Activated CD4-positive, alpha-beta T cell treated with anti-CD3 and anti-CD28 coated beads, Interleukin-2, amount 10 ng/mL, durations not matched to agents 7 days and 5 days (primary cell): ENCODE data around the gene LTBP4. TPM values are rescaled to one million over a fixed set of nuclear protein-coding genes. Genes with fewer than 3 reads are reported as not detected.
A peak's percentile ranks its signal among the peaks of the same experiment; 100 is the strongest.
"Not testable (repeated sequence)": the region's sequence is repeated elsewhere in the genome, so short reads cannot be mapped to it uniquely, and the experiment has no call there.

Experiments
- CTCF ChIA-PET: fragments of 350-600 bp; sonication (Branson Sonifier 250); formaldehyde crosslinking; loops from one replicate; lab custom pipeline; 2021; ENCODE audit warnings: antibody characterized with exemption; lab: Charles Lee
- POLR2A ChIA-PET: fragments of 350-600 bp; sonication (Branson Sonifier 250); formaldehyde crosslinking; loops from one replicate; lab custom pipeline; 2021; ENCODE audit warnings: antibody characterized with exemption; lab: Charles Lee
- DNase-seq: peaks from one replicate; pipeline ENCODE4 v3.0.0-alpha.2; 2020
- H3K27ac Mint-ChIP-seq: one replicate; pipeline ENCODE4 v1.8.0; 2021; ENCODE audit warnings: mild to moderate bottlenecking, moderate library complexity, mixed read lengths
- H3K27me3 Mint-ChIP-seq: one replicate; pipeline ENCODE4 v1.8.0; 2021; ENCODE audit warnings: mixed read lengths
- H3K36me3 Mint-ChIP-seq: one replicate; pipeline ENCODE4 v1.8.0; 2021; ENCODE audit warnings: low read depth, mixed read lengths
- H3K4me1 Mint-ChIP-seq: one replicate; pipeline ENCODE4 v1.8.0; 2021; ENCODE audit warnings: mixed read lengths
- H3K4me3 Mint-ChIP-seq: one replicate; pipeline ENCODE4 v1.8.0; 2021; ENCODE audit warnings: mild to moderate bottlenecking, moderate library complexity, mixed read lengths
- H3K9me3 Mint-ChIP-seq: one replicate; pipeline ENCODE4 v1.8.0; 2021; ENCODE audit warnings: mixed read lengths
- total RNA-seq, 2 experiments: library from RNA; stranded (reverse); gene quantifications; one replicate each; pipeline ENCODE4 v1.2.3, GENCODE V29; 2021

The LTBP4 gene
- total RNA-seq, 2 experiments from 2014 or later = 71.3 to 75.7 TPM

DNA sequence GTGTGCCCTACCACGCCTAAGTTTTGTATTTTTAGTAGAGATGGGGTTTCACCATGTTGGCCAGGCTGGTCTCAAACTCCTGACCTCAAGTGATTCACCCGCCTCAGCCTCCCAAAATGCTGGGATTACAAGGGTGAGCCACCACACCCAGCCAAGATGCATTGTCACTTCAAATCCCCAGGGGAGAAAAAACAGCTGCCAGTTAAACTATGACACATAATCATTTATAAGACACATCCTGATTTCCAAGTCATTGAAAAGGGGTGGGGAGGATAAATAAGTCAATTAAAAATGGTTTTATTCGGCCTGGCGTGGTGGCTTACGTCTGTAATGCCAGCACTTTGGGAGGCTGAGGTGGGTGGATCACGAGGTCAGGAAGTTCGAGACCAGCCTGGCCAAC is 54.5 kb downstream of the LTBP4 start:
- not testable (repeated sequence) for DNase-seq, H3K4me1 Mint-ChIP-seq, H3K4me3 Mint-ChIP-seq, H3K27me3 Mint-ChIP-seq, H3K9me3 Mint-ChIP-seq, H3K36me3 Mint-ChIP-seq, H3K27ac Mint-ChIP-seq
- ChIA-PET CTCF (interaction anchor here (0.7 to 2.9 kb wide), 2 partner anchors 37 to 151 kb away, joined by 3 to 9 read pairs; no protein-coding TSS in a partner anchor), POLR2A (interaction anchor here (0.7 kb wide), 1 partner anchor 926 kb away, joined by 3 read pairs; no protein-coding TSS in a partner anchor)

GRCh38 chr19:40658031-40658430 is 56.9 kb downstream of the LTBP4 start:
- Mint-ChIP-seq H3K4me3 (no peak overlapping the region), H3K4me1 (peaks cover 8% of the 10 kb centered on the region), H3K27me3 (no peaks in the 10 kb centered on the region), H3K9me3 (no peaks in the 10 kb centered on the region), H3K27ac (no peak overlapping the region), H3K36me3 (no peaks in the 10 kb centered on the region)
- ChIA-PET CTCF (interaction anchor here (1.1 to 2.9 kb wide), 3 partner anchors 23 to 149 kb away, joined by 4 to 9 read pairs (median 7); partner anchors contain the start of gene SNRPA), POLR2A (no interaction called here)
- no peak for DNase-seq

DNA sequence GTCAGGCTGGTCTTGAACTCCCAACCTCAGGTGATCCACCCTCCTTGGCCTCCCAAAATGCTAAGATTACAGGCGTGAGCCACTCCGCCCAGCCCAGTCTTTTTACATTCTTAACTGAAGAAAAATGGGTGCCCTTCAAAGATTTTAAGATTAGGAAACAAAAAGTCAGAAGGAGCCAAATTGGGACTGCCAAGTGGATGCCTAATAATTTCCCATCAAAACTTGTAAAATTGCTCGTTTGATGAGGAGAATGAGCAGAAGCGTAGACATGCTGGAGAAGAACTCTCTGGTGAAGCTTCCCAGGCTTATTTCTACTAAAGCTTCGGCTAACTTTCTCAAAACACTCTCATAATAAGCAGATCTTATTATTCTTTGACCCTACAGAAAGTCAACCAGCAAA is 57.9 kb downstream of the LTBP4 start:
- POLR2A ChIA-PET = no interaction called here
- Mint-ChIP-seq H3K9me3 (no peaks in the 10 kb centered on the region), H3K4me3 (no peak overlapping the region)

GRCh38 chr19:40659566-40659965 is 58.4 kb downstream of the LTBP4 start:
- DNase-seq = no peak
- ChIA-PET POLR2A (no interaction called here), CTCF (interaction anchor here (0.5 to 1.7 kb wide), 2 partner anchors 31 to 148 kb away, joined by 4 to 6 read pairs; no protein-coding TSS in a partner anchor)
- Mint-ChIP-seq H3K4me3 (no peak overlapping the region), H3K4me1 (peaks cover 16% of the 10 kb centered on the region), H3K36me3 (no peaks in the 10 kb centered on the region), H3K27ac (no peak overlapping the region), H3K9me3 (no peaks in the 10 kb centered on the region), H3K27me3 (no peaks in the 10 kb centered on the region)

More for the DNA sequence above, 57.9 kb downstream of the LTBP4 start:
- no peaks in the 10 kb centered on the region for H3K27me3 Mint-ChIP-seq
- peaks cover 16% of the 10 kb centered on the region for H3K4me1 Mint-ChIP-seq
- DNase-seq = no peak
- CTCF ChIA-PET = no interaction called here
- H3K36me3 Mint-ChIP-seq = no peaks in the 10 kb centered on the region
- no peak overlapping the region for H3K27ac Mint-ChIP-seq

- peaks cover 16% of the 10 kb centered on the region for H3K4me1 Mint-ChIP-seq
- H3K27me3 Mint-ChIP-seq = no peaks in the 10 kb centered on the region
- no peaks in the 10 kb centered on the region for H3K36me3 Mint-ChIP-seq
- ChIA-PET POLR2A (no interaction called here), CTCF (interaction anchor here (0.6 to 2.1 kb wide), 6 partner anchors 21 to 482 kb away, joined by 3 to 11 read pairs (median 3); no protein-coding TSS in a partner anchor)
- H3K9me3 Mint-ChIP-seq = no peaks in the 10 kb centered on the region
- H3K27ac Mint-ChIP-seq = peak overlapping the region; percentile 33
- DNase-seq = no peak
- H3K4me3 Mint-ChIP-seq = no peak overlapping the region
These were observed 60.4 kb downstream of the LTBP4 start for GRCh38 chr19:40661616-40662015.

- Mint-ChIP-seq H3K27ac (peak overlapping the region; percentile 89), H3K4me1 (peaks cover 16% of the 10 kb centered on the region), H3K27me3 (no peaks in the 10 kb centered on the region), H3K36me3 (peaks cover 2% of the 10 kb centered on the region), H3K4me3 (peak overlapping the region; percentile 76), H3K9me3 (no peaks in the 10 kb centered on the region)
- peak; percentile 90 for DNase-seq
- CTCF ChIA-PET = interaction anchor here (0.6 to 2.9 kb wide), 22 partner anchors 10 to 600 kb away, joined by 3 to 26 read pairs (median 4); partner anchors contain the start of genes ACTMAP, EGLN2 and SNRPA
- POLR2A ChIA-PET = no interaction called here
These were observed 61.9 kb downstream of the LTBP4 start for GRCh38 chr19:40662925-40663694.

GRCh38 chr19:40663695-40664692 is 62.8 kb downstream of the LTBP4 start:
- H3K9me3 Mint-ChIP-seq = peaks cover 2% of the 10 kb centered on the region
- CTCF ChIA-PET = interaction anchor here (0.6 to 2.9 kb wide), 25 partner anchors 11 to 600 kb away, joined by 3 to 26 read pairs (median 4); partner anchors contain the start of genes ACTMAP, EGLN2 and SNRPA
- POLR2A ChIA-PET = no interaction called here
- H3K4me1 Mint-ChIP-seq = peaks cover 16% of the 10 kb centered on the region
- no peaks in the 10 kb centered on the region for H3K27me3 Mint-ChIP-seq
- peak overlapping the region; percentile 76 for H3K4me3 Mint-ChIP-seq
- H3K36me3 Mint-ChIP-seq = peaks cover 9% of the 10 kb centered on the region
- peak; percentile 17 for DNase-seq
- peak overlapping the region; percentile 89 for H3K27ac Mint-ChIP-seq

DNA sequence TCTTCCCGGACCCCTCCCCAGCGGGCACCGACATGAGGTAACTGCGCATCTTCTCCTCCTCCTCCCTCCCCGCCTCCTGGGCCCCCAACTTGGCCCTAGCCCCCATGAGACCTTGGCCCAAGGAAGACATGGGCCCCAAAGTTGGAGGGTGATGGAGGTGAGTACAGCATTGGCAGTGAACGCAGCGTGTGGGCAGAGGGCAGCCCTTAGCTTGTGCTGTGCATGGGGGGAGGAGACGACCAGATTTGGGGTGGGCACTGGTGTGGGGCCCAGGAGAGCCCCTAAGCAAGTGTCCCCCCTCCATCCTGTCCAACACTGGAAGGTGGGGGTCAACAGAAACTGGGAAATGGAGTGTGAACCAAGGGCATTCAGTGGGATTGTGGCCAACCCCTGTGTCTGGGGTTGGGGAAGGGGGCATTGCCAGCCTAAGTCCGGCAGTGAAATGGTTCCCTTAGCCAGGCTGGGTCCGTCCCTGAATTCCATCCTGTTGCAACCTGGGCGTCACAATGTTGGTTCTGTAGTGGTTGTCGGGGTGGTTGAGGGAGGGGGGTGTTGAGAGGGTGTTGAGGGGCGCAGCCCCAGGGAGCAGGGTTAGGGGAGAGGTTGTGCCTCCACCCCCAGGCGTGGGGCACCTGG is 65.8 kb downstream of the LTBP4 start:
- CTCF ChIA-PET = interaction anchor here (2.0 kb wide), 1 partner anchor 140 kb away, joined by 8 read pairs; no protein-coding TSS in a partner anchor
- no peak overlapping the region for H3K4me3 Mint-ChIP-seq
- H3K27ac Mint-ChIP-seq = no peak overlapping the region
- H3K9me3 Mint-ChIP-seq = peaks cover 3% of the 10 kb centered on the region
- POLR2A ChIA-PET = no interaction called here
- H3K27me3 Mint-ChIP-seq = no peaks in the 10 kb centered on the region
- H3K4me1 Mint-ChIP-seq = peaks cover 13% of the 10 kb centered on the region
- H3K36me3 Mint-ChIP-seq = peaks cover 22% of the 10 kb centered on the region
- no peak for DNase-seq

DNA sequence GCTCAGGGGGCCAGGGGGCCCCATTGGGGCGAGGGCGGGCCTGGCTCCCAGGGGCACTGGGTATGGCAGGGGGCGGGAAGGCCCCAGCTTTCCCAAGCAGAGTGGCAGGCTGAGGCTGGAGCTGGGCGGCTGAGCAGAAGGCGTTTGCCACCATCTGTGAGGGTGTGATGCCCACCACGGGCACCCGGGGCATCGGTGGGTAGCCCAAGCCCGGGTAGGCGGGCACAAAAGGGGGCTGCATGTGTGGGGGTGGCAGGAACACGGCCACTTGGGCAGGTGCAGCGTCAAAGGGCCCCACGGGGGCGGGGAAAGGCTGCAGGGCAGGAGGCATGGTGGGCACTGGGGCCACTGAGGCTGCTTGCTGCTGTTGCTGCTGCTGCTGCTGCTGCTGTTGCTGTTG is 66.4 kb downstream of the LTBP4 start:
- Mint-ChIP-seq H3K4me3 (no peak overlapping the region), H3K9me3 (peaks cover 3% of the 10 kb centered on the region), H3K27me3 (no peaks in the 10 kb centered on the region), H3K36me3 (peaks cover 22% of the 10 kb centered on the region), H3K27ac (no peak overlapping the region), H3K4me1 (peaks cover 11% of the 10 kb centered on the region)
- DNase-seq = no peak
- ChIA-PET POLR2A (no interaction called here), CTCF (interaction anchor here (2.0 kb wide), 1 partner anchor 139 kb away, joined by 8 read pairs; no protein-coding TSS in a partner anchor)

- H3K36me3 Mint-ChIP-seq = peaks cover 22% of the 10 kb centered on the region
- H3K4me1 Mint-ChIP-seq = no peaks in the 10 kb centered on the region
- DNase-seq = no peak
- no peaks in the 10 kb centered on the region for H3K27me3 Mint-ChIP-seq
- H3K9me3 Mint-ChIP-seq = peaks cover 3% of the 10 kb centered on the region
- ChIA-PET CTCF (no interaction called here), POLR2A (no interaction called here)
- H3K4me3 Mint-ChIP-seq = no peak overlapping the region
- H3K27ac Mint-ChIP-seq = no peak overlapping the region
These were observed 67.9 kb downstream of the LTBP4 start for GRCh38 chr19:40668991-40669614.

DNA sequence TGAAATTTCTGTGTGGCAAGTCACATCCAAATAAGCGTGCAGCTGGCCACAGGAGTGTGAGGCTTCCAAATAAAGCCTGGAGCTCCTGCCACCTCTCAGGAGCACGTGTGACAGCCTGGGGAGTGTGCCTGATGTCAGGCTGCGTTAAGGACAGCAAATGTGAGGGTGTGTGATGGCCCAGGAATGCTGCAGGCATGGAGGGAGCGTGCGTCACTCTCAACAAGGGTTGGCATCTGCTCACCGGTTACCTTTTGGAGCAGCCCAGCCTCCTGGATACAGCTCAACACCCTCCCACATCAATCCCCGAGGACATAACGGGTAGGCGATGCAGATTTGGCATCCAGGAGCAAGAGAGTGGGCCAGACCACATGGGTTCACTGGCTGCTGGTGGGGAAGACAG is 70.2 kb downstream of the LTBP4 start:
- Mint-ChIP-seq H3K27me3 (no peaks in the 10 kb centered on the region), H3K27ac (no peak overlapping the region), H3K36me3 (peaks cover 22% of the 10 kb centered on the region), H3K4me1 (peaks cover 1% of the 10 kb centered on the region), H3K9me3 (peaks cover 3% of the 10 kb centered on the region), H3K4me3 (no peak overlapping the region)
- no peak for DNase-seq
- POLR2A ChIA-PET = no interaction called here
- CTCF ChIA-PET = interaction anchor here (1.4 kb wide), 1 partner anchor 135 kb away, joined by 3 read pairs; no protein-coding TSS in a partner anchor
